HCT116 (cell line): ENCODE results near the gene TAS2R10. TPM values are rescaled to one million over a fixed set of nuclear protein-coding genes. Genes with fewer than 3 reads are reported as not detected.

Experiments used
- ATAC-seq: fragments of 200-7000 bp; cut with Tn5 transposase; 2 replicates; pipeline ENCODE4 v1.9.1; 2020; ENCODE audit warnings: mild to moderate bottlenecking, moderate library complexity
- BruUV-seq: library from RNA; stranded (reverse); fragments of 400-500 nt; replicated peaks from 2 replicates; lab custom pipeline; 2021; lab: Mats Ljungman, UMichigan
- CTCF ChIA-PET: fragments of 300-600 bp; sonication (Branson Sonifier 250); formaldehyde crosslinking; loops from one replicate; lab custom pipeline; 2021; ENCODE audit warnings: antibody characterized with exemption; lab: Charles Lee
- POLR2A ChIA-PET: fragments of 300-600, 350-600 bp; sonication (Branson Sonifier 250); formaldehyde crosslinking; loops from one replicate; lab custom pipeline; 2021; ENCODE audit warnings: antibody characterized with exemption; lab: Charles Lee
- RAD21 ChIA-PET, 2 experiments: fragments of 300-600 bp; sonication (Branson Sonifier 250); formaldehyde crosslinking; loops; one replicate each; lab custom pipeline; 2023; ENCODE audit warnings: low total read pairs in 2 of 2; ENCODE audit not compliant: uncharacterized antibody in 2 of 2, unreplicated experiment in 2 of 2, low non-redundant PET in 1 of 2; lab: Charles Lee
- DNase-seq: peaks from one replicate; pipeline ENCODE4 v3.0.0-alpha.2; 2010; ENCODE audit warnings: low read depth, low spot score
- H2AFZ ChIP-seq: fragments of 200-600 bp; shearing (Covaris generic), sonication (generic); 2 replicates; pipeline ENCODE4 v1.6.1; 2017; ENCODE audit warnings: low read depth, mixed run types, mixed read lengths, antibody characterized with exemption, low read length; ENCODE audit not compliant: poor library complexity, severe bottlenecking
- H3K27ac ChIP-seq: 2 replicates; pipeline ENCODE4 v1.5.1; 2012; ENCODE audit warnings: low read depth, low read length
- H3K27me3 ChIP-seq: fragments of 200-600 bp; sonication (generic); 2 replicates; pipeline ENCODE4 v1.6.1; 2016; ENCODE audit warnings: mixed run types, low read length, mixed read lengths; ENCODE audit not compliant: insufficient read depth
- H3K36me3 ChIP-seq, 2 experiments: fragments of 200-500 bp in 1 of 2; fragments of 200-600 bp in 1 of 2; sonication (Bioruptor generic) in 1 of 2; sonication (generic) in 1 of 2; 2 replicates each; pipeline versions ENCODE4 v1.5.1 to v1.6.1; 2014 to 2016; ENCODE audit warnings: low read length in 2 of 2, inconsistent platforms in 1 of 2, mixed read lengths in 1 of 2, mixed run types in 1 of 2; ENCODE audit not compliant: insufficient read depth in 2 of 2, control insufficient read depth in 1 of 2
- H3K4me1 ChIP-seq, 2 experiments: fragments of 200-600 bp in 1 of 2; sonication (generic) in 1 of 2; 2 replicates each; pipeline versions ENCODE4 v1.5.1 to v1.6.1; 2012 to 2017; ENCODE audit warnings: low read length in 2 of 2, inconsistent platforms in 1 of 2, mild to moderate bottlenecking in 1 of 2, mixed read lengths in 1 of 2, mixed run types in 1 of 2, moderate library complexity in 1 of 2; ENCODE audit not compliant: insufficient read depth in 2 of 2, control insufficient read depth in 1 of 2
- H3K4me2 ChIP-seq: fragments of 200-600 bp; sonication (generic); 2 replicates; pipeline ENCODE4 v1.6.1; 2017; ENCODE audit warnings: mixed run types, low read length, mixed read lengths
- H3K4me3 ChIP-seq, 2 experiments: fragments of 200-600 bp in 1 of 2; sonication (generic) in 1 of 2; replicated peaks in 1 of 2; 2 replicates each; pipeline ENCODE4 v1.5.1; 2011 to 2016; ENCODE audit warnings: low read length in 2 of 2, control low read depth in 1 of 2, low read depth in 1 of 2, mild to moderate bottlenecking in 1 of 2, mixed read lengths in 1 of 2, mixed run types in 1 of 2
- H3K79me2 ChIP-seq: fragments of 200-600 bp; sonication (generic); 2 replicates; pipeline ENCODE4 v1.6.1; 2017; ENCODE audit warnings: mild to moderate bottlenecking, mixed run types, low read length, moderate library complexity, mixed read lengths; ENCODE audit not compliant: insufficient read depth
- H3K9ac ChIP-seq: fragments of 200-600 bp; sonication (generic); 2 replicates; pipeline ENCODE4 v1.6.1; 2016; ENCODE audit warnings: low read length, mixed read lengths
- H3K9me2 ChIP-seq: fragments of 200-600 bp; sonication (generic), shearing (Covaris generic); 2 replicates; pipeline ENCODE4 v1.6.1; 2017; ENCODE audit warnings: mixed run types, mild to moderate bottlenecking, moderate library complexity; ENCODE audit not compliant: insufficient read depth
- H3K9me3 ChIP-seq, 2 experiments: fragments of 200-500 bp in 1 of 2; fragments of 200-600 bp in 1 of 2; sonication (Bioruptor generic) in 1 of 2; sonication (generic) in 1 of 2; 2 replicates each; pipeline ENCODE4 v1.6.1; 2014 to 2017; ENCODE audit warnings: low read length in 2 of 2, mixed read lengths in 2 of 2, inconsistent platforms in 1 of 2, low read depth in 1 of 2, mild to moderate bottlenecking in 1 of 2, mixed run types in 1 of 2, moderate library complexity in 1 of 2; ENCODE audit not compliant: control insufficient read depth in 1 of 2, insufficient read depth in 1 of 2
- H4K20me1 ChIP-seq: fragments of 200-600 bp; sonication (generic), shearing (Covaris generic); 2 replicates; pipeline ENCODE4 v1.6.1; 2017; ENCODE audit warnings: mixed run types, mild to moderate bottlenecking, moderate library complexity; ENCODE audit not compliant: insufficient read depth
- CBX3 ChIP-seq: IDR thresholded peaks from 2 replicates; pipeline ENCODE4 v1.6.1; 2012; ENCODE audit warnings: low read depth
- ELF1 ChIP-seq: IDR thresholded peaks from 2 replicates; pipeline ENCODE4 v1.6.1; 2012; ENCODE audit warnings: low read depth, borderline replicate concordance
- EZH2 ChIP-seq: fragments of 200-600 bp; sonication (generic); IDR thresholded peaks from 2 replicates; pipeline ENCODE4 v1.6.1; 2017; ENCODE audit warnings: antibody characterized with exemption, mixed run types
- EZH2phosphoT487 ChIP-seq: fragments of 200-600 bp; IDR thresholded peaks from 2 replicates; pipeline ENCODE4 v1.6.1; 2018; ENCODE audit warnings: antibody characterized with exemption, borderline replicate concordance
- FOSL1 ChIP-seq: IDR thresholded peaks from 2 replicates; pipeline ENCODE4 v1.6.1; 2012; ENCODE audit warnings: low read depth
- JUND ChIP-seq: IDR thresholded peaks from 2 replicates; pipeline ENCODE4 v1.6.1; 2012
- POLR2A ChIP-seq: IDR thresholded peaks from 2 replicates; pipeline ENCODE4 v1.7.0; 2011; ENCODE audit warnings: borderline replicate concordance; ENCODE audit not compliant: insufficient read depth, insufficient read length; ENCODE audit errors: extremely low read depth
- POLR2AphosphoS5 ChIP-seq: IDR thresholded peaks from 2 replicates; pipeline ENCODE4 v1.6.1; 2011; ENCODE audit warnings: mild to moderate bottlenecking, low read depth, low read length, moderate library complexity
- SIN3A ChIP-seq: IDR thresholded peaks from 2 replicates; pipeline ENCODE4 v1.6.1; 2012; ENCODE audit warnings: low read depth
- SP1 ChIP-seq: IDR thresholded peaks from 2 replicates; pipeline ENCODE4 v1.6.1; 2012; ENCODE audit warnings: low read depth
- SRF ChIP-seq: IDR thresholded peaks from 2 replicates; pipeline ENCODE4 v1.6.1; 2012; ENCODE audit warnings: low read depth
- YY1 ChIP-seq: IDR thresholded peaks from 2 replicates; pipeline ENCODE4 v1.6.1; 2011; ENCODE audit warnings: low read length, low read depth, moderate library complexity, mild to moderate bottlenecking; ENCODE audit not compliant: insufficient replicate concordance; ENCODE audit errors: extremely low read depth
- ZFX ChIP-seq: fragments of 450-650 bp; IDR thresholded peaks from 2 replicates; pipeline ENCODE4 v1.6.1; 2017
- ZNF274 ChIP-seq: fragments of 200-500 bp; sonication (Bioruptor generic); IDR thresholded peaks from 2 replicates; pipeline ENCODE4 v1.6.1; 2014; ENCODE audit warnings: mild to moderate bottlenecking, low read depth, low read length, inconsistent platforms
- intact Hi-C: fragments of 100-400 bp; cut with micrococcal nuclease; formaldehyde crosslinking; loops from 2 replicates; pipeline ENCODE4 v1.10.0; 2022
- total RNA-seq: library from RNA; stranded (reverse); gene quantifications from one replicate; pipeline ENCODE4 v1.2.1, GENCODE V29; 2021; ENCODE audit not compliant: unreplicated experiment
- TF ChIP-seq, protein P1 (sequence below): IDR thresholded peaks from 2 replicates; pipeline ENCODE4 v1.6.1; 2011; ENCODE audit warnings: mild to moderate bottlenecking, low read length, moderate library complexity; ENCODE audit not compliant: insufficient replicate concordance; ENCODE audit errors: extremely low read depth
- TF ChIP-seq, protein P2 (sequence below): IDR thresholded peaks from 2 replicates; pipeline ENCODE4 v1.6.1; 2012
- TF ChIP-seq, protein P3 (sequence below): IDR thresholded peaks from 2 replicates; pipeline ENCODE4 v1.6.1; 2012
- TF ChIP-seq, protein P4 (sequence below): IDR thresholded peaks from 2 replicates; pipeline ENCODE4 v1.6.1; 2012; ENCODE audit warnings: low read depth
- TF ChIP-seq, protein P5 (sequence below), 3 experiments: fragments of 200-600 bp in 1 of 3; sonication (generic) in 1 of 3; IDR thresholded peaks in 2 of 3; conservative IDR thresholded peaks in 1 of 3; 2 replicates each; pipeline ENCODE4 v1.5.1; 2012 to 2017; ENCODE audit warnings: low read depth in 2 of 3, low read length in 2 of 3, antibody characterized with exemption in 1 of 3, borderline replicate concordance in 1 of 3, control low read depth in 1 of 3, mild to moderate bottlenecking in 1 of 3, mixed read lengths in 1 of 3, mixed run types in 1 of 3, moderate library complexity in 1 of 3; ENCODE audit not compliant: insufficient read depth in 1 of 3

Gene TAS2R10
- total RNA-seq, 1 experiment from 2014 or later = 0.81 TPM

DNA sequence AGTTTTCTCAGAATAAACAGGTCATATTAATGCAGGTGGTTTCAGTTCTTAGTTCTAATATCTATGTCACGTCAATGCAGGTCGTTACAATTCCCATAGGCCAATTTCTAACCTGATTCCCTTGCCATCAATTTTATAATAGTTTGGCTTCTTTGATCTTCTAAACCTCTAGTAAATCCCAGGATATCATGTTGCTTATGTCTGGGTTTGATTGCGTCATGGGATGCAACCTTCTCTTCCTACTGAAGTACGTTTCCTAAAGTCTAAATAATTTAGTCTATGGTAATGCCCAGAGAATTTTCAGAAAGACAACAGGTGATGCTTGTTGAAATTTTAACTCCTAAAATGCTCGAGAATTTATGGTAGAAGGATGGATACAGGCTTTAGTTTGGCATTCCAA, 42.9 kb downstream of the TAS2R10 start:
- TF ChIP-seq FOSL1 = no peak
- no peak for TF ChIP-seq CBX3
- TF ChIP-seq SIN3A = no peak
- TF ChIP-seq, protein P1, sequence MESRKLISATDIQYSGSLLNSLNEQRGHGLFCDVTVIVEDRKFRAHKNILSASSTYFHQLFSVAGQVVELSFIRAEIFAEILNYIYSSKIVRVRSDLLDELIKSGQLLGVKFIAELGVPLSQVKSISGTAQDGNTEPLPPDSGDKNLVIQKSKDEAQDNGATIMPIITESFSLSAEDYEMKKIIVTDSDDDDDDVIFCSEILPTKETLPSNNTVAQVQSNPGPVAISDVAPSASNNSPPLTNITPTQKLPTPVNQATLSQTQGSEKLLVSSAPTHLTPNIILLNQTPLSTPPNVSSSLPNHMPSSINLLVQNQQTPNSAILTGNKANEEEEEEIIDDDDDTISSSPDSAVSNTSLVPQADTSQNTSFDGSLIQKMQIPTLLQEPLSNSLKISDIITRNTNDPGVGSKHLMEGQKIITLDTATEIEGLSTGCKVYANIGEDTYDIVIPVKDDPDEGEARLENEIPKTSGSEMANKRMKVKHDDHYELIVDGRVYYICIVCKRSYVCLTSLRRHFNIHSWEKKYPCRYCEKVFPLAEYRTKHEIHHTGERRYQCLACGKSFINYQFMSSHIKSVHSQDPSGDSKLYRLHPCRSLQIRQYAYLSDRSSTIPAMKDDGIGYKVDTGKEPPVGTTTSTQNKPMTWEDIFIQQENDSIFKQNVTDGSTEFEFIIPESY = no peak
- no peak for TF ChIP-seq ZFX
- no peak for TF ChIP-seq POLR2A
- TF ChIP-seq, protein P2, sequence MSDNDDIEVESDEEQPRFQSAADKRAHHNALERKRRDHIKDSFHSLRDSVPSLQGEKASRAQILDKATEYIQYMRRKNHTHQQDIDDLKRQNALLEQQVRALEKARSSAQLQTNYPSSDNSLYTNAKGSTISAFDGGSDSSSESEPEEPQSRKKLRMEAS = no peak
- TF ChIP-seq ZNF274 = no peak
- TF ChIP-seq ELF1 = no peak
- TF ChIP-seq, protein P3, sequence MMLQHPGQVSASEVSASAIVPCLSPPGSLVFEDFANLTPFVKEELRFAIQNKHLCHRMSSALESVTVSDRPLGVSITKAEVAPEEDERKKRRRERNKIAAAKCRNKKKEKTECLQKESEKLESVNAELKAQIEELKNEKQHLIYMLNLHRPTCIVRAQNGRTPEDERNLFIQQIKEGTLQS = no peak
- TF ChIP-seq, protein P4, sequence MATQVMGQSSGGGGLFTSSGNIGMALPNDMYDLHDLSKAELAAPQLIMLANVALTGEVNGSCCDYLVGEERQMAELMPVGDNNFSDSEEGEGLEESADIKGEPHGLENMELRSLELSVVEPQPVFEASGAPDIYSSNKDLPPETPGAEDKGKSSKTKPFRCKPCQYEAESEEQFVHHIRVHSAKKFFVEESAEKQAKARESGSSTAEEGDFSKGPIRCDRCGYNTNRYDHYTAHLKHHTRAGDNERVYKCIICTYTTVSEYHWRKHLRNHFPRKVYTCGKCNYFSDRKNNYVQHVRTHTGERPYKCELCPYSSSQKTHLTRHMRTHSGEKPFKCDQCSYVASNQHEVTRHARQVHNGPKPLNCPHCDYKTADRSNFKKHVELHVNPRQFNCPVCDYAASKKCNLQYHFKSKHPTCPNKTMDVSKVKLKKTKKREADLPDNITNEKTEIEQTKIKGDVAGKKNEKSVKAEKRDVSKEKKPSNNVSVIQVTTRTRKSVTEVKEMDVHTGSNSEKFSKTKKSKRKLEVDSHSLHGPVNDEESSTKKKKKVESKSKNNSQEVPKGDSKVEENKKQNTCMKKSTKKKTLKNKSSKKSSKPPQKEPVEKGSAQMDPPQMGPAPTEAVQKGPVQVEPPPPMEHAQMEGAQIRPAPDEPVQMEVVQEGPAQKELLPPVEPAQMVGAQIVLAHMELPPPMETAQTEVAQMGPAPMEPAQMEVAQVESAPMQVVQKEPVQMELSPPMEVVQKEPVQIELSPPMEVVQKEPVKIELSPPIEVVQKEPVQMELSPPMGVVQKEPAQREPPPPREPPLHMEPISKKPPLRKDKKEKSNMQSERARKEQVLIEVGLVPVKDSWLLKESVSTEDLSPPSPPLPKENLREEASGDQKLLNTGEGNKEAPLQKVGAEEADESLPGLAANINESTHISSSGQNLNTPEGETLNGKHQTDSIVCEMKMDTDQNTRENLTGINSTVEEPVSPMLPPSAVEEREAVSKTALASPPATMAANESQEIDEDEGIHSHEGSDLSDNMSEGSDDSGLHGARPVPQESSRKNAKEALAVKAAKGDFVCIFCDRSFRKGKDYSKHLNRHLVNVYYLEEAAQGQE = no peak
- no peak for TF ChIP-seq SP1
- no peak for TF ChIP-seq POLR2AphosphoS5
- no peak for TF ChIP-seq YY1
- no peak for TF ChIP-seq JUND
- TF ChIP-seq EZH2phosphoT487 = no peak
- no peak for TF ChIP-seq EZH2
- TF ChIP-seq SRF = no peak
- TF ChIP-seq, protein P5, sequence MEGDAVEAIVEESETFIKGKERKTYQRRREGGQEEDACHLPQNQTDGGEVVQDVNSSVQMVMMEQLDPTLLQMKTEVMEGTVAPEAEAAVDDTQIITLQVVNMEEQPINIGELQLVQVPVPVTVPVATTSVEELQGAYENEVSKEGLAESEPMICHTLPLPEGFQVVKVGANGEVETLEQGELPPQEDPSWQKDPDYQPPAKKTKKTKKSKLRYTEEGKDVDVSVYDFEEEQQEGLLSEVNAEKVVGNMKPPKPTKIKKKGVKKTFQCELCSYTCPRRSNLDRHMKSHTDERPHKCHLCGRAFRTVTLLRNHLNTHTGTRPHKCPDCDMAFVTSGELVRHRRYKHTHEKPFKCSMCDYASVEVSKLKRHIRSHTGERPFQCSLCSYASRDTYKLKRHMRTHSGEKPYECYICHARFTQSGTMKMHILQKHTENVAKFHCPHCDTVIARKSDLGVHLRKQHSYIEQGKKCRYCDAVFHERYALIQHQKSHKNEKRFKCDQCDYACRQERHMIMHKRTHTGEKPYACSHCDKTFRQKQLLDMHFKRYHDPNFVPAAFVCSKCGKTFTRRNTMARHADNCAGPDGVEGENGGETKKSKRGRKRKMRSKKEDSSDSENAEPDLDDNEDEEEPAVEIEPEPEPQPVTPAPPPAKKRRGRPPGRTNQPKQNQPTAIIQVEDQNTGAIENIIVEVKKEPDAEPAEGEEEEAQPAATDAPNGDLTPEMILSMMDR (IDR thresholded peaks at IDR 0.05 in 2 of 3, conservative IDR thresholded peaks at IDR 0.05 in 1 of 3; ENCODE audit: borderline replicate concordance in 1 of 3, insufficient read depth in 1 of 3, low read depth in 2 of 3, low read length in 2 of 3) = no peak
- no peaks in the 10 kb centered on the region for H3K79me2 ChIP-seq
- POLR2A ChIA-PET = no interaction called here
- H3K9ac ChIP-seq = no peak overlapping the region
- RAD21 ChIA-PET = no interaction called here
- BruUV-seq = no TSS peak
- DNase-seq (no peak), ATAC-seq (no peak)
- CTCF ChIA-PET = no interaction called here
- H3K36me3 ChIP-seq = no peaks in the 10 kb centered on the region
- no peak overlapping the region for H2AFZ ChIP-seq
- no peaks in the 10 kb centered on the region for H3K9me2 ChIP-seq
- intact Hi-C loops = no loop called here
- H4K20me1 ChIP-seq = no peaks in the 10 kb centered on the region
- no peaks in the 10 kb centered on the region for H3K9me3 ChIP-seq
- H3K4me2 ChIP-seq = no peak overlapping the region
- no peak overlapping the region for H3K4me3 ChIP-seq
- no peaks in the 10 kb centered on the region for H3K27me3 ChIP-seq
- no peaks in the 10 kb centered on the region for H3K4me1 ChIP-seq
- H3K27ac ChIP-seq = no peak overlapping the region
